NCI-H2227 treated with DMSO at 0.1 percent for 48 hours (cell line): Measurements from ENCODE around the gene CHCHD3.
"Not testable (repeated sequence)": the region's sequence is repeated elsewhere in the genome, so short reads cannot be mapped to it uniquely, and the experiment has no call there.

Experiments
- DNase-seq: peaks from one replicate; lab custom pipeline; 2025; lab: John Stamatoyannopoulos, UW

CHCHD3 gene

GRCh38 chr7:132947011-132947410 lies 134.9 kb downstream of the CHCHD3 start:
- no peak for DNase-seq

- no peak for DNase-seq
Observed at GRCh38 chr7:132944774-132945173, 137.1 kb downstream of the CHCHD3 start.

DNA sequence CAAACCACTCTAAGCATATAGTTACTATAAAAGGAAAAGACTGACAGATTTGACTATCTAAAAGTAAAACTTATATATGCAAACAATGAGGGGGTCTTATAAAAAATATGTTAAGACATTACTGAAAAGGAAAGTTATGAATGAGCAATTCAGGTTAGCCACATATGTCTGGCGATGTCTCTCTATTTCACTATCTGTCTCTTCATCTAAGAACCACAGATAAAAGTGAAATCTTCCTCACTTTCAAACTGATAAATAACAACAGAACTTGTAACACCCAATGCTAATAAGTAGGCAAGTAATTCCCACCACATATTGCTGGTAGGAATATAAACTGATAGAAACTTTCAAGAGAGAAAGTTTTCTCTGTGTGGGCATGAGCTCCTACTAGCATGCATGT lies 138.2 kb downstream of the CHCHD3 start:
- no peak for DNase-seq

GRCh38 chr7:132942701-132943100 lies 139.2 kb downstream of the CHCHD3 start:
- DNase-seq = no peak

- no peak for DNase-seq
Observed at GRCh38 chr7:132941905-132942304, 140.0 kb downstream of the CHCHD3 start.

DNA sequence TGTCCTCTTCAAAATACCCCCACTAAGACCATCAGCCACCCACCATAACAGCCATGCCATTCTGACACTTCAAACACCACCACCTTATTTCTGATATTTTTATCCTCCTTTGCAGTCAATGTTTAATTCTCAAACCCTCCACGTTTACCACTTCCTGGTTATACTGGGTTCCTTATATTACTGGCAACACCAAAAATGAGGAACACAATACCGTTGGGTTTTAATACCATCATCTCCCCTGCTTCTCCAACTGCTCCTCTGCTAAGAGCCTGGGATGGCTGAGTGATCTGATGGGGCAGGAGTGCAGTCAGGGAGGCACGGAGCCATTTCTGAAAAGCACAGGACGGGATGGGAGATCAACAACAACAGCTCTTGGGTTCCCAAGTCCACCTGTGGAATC lies 140.5 kb downstream of the CHCHD3 start:
- no peak for DNase-seq

- no peak for DNase-seq
Observed at GRCh38 chr7:132940084-132940483, 141.8 kb downstream of the CHCHD3 start.

GRCh38 chr7:132939495-132939894 lies 142.4 kb downstream of the CHCHD3 start:
- DNase-seq = no peak

DNA sequence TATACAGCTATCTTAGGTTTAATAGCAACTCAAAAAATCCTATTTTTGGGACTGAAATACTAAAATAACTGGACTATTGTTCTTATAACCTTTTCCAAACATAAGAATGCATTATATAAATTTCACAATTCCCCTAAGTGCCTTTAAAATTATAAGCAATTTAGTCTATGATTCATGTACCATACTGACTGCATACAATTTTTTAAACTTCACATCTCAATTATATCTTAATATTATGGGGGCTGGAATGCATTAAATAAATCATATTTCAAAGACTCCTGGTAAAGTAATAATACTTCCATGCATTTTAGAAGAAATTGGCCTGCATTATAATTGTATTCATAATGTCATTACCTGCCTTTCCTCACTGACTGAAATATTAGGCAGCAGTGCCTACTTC lies 144.6 kb downstream of the CHCHD3 start:
- no peak for DNase-seq

- DNase-seq = no peak
Observed at GRCh38 chr7:132935608-132936007, 146.3 kb downstream of the CHCHD3 start.

DNA sequence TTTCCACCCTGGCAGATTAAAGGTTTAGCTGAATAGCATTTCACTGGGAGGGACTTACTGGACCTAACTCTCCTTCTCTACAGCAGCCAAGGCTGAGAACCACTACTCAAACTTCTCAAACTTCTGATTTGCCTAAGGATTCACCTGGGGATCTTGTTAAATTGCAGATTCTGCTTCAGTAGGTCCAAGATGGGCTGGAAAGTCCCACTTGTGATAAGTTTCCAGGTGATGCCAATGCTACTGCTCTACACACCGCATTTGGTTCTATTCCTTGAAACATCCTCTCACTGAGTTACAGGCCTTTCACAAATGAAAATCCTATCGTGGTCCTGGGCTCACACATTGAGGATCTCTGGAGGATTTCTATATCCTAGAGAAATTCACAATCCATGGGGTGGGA lies 147.9 kb downstream of the CHCHD3 start:
- DNase-seq = no peak

- no peak for DNase-seq
Observed at GRCh38 chr7:132933072-132933458, 148.8 kb downstream of the CHCHD3 start.

DNA sequence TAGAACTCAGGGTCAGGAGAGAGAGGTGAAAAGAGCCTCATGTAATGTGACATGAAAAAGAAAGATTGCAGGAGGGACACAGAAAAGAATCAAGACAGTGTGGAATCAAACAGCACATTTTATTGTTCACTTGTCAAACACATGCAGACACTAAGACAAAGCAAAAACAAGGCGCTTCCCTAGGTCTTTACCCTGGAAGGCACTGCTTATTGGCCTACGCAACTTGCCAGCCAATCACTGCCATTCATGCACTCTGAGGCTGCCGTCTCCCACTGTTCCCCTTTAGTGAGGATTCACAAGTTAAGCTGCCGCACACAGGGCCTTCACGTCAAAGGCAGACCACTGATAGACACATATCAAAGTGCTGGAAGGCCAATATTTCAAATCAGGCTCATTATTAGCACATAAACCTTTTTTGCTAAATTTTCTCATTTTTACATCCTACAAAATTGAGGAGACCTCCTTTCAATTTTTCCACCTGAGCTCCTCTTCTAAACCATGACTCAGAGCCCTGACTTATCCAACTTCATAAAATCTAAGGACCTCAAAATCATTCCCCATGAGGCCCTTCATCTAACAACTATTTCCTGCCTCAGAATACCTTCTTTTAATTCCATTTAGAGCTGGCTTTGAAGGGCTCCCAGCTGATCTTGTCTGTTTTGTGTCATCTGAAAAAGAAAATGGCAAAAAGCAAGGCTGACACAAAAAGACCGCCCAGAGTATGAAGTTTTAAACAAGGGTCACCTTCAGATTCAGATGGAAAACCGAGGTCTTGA lies 149.4 kb downstream of the CHCHD3 start:
- no peak for DNase-seq

DNA sequence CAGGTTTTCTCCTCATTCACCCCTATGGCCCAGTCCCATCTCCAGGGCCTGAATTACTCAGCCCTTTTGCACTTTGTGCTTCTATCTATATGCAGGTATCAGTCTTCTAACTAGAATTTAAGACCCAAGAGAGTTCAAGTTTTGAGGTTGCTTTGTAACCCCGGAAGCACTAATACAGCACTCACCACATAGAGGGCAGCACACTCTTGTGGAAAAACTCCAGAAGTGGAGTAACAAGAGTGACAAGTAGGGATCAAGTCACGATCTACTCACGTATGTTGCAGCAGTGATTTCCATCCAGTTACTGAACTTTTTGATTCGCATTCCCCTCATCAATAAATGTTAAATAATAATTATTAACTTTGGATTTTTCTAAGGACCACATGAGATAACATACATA lies 151.0 kb downstream of the CHCHD3 start:
- no peak for DNase-seq

DNA sequence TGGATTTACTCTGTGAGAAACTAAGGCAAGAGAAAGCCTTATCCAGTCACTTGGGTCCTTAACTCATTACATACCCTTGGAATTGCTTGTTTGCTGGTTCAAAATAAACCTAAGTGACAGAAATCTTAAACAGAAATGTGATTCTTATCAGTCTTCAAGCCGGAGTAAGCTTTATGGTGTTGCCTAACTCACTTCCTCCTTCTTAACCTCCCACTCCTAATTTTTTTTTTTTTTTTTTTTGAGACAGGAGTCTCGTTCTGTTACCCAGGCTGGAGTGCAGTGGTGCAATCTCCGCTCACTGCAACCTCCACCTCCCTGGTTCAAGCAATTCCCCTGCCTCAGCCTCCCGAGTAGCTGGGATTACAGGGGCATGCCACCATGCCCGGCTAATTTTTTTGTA lies 151.9 kb downstream of the CHCHD3 start:
- DNase-seq = not testable (repeated sequence)

DNA sequence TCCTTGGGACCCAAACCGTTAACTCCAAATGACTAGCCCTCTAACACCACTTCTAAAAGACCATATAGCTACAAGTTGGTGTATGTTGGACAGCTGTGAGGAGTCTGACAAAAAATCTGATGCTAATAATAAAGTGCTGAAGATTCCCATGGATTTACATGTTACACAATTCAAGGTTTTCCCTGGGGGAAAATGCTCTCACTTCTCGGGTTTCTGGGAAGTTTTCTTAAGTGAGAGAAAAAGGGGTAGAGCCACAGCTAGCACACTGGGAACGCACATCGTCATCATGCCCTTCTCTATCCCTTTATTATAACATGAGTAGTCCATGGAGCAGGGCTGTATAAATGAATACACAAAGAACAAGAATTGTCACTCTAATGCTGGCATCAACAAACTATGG lies 162.1 kb downstream of the CHCHD3 start:
- no peak for DNase-seq

DNA sequence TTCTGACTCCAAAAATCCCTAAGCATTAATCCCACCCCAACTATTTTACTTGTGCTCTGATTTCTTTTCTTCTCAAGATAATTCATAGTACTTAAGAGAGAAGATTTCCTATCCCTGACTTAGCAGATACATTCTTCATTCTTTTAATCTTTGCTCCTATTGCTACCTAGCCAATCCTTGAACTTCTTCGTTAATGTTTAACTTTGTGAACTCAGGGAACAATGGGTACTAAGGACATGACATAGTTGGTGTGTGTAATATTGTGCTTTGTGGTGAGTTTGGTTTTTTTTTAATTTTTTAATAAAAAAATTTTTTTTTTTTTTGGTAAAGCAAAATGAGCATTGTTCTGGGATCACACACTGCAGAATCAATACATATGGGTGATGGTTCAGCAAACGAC lies 166.2 kb downstream of the CHCHD3 start:
- no peak for DNase-seq

DNA sequence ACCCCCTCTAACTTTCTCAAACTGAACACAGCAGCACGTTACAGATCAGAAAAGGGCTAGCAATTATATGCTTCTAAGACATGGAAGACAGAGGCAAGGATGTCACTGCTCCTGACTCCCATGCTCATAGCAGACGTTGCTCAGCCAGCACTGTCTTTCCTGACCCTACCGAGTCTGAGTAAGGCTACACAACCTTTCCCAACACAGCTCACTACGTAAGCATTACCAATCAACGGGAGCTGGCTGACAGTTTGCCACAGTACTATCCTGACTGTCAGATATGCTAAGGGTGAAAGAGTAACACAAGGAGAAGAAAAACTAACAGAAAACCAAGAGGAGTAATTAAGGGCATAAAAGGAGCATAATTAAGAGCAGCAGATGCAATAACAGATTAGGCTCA lies 171.2 kb downstream of the CHCHD3 start:
- DNase-seq = no peak

DNA sequence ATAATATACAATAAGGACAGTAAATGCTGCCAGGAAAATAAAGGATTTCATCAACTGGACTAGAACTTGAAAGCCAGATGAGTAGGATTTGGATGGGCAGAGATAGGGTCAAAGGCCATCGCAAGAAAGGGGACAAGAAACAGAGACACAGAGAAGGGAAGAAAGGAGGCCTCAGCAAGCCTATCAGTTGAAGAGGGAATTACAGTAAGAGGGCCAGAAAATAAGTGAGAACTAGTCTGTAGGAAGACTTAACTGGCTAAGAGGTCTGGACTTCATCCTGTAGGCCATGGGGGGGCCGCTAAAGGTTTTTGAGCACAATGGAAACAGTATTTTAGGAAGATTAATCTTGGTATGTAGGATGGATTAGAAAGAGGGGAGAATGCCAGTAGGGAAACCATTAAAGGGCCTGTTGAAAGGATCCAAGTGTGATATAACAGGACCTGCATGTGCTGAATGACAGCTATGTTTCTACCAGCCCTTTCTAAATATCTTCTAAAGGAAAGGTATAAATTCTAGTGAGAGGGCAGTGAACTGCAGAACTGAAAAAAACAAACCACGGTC lies 174.4 kb downstream of the CHCHD3 start:
- no peak for DNase-seq

DNA sequence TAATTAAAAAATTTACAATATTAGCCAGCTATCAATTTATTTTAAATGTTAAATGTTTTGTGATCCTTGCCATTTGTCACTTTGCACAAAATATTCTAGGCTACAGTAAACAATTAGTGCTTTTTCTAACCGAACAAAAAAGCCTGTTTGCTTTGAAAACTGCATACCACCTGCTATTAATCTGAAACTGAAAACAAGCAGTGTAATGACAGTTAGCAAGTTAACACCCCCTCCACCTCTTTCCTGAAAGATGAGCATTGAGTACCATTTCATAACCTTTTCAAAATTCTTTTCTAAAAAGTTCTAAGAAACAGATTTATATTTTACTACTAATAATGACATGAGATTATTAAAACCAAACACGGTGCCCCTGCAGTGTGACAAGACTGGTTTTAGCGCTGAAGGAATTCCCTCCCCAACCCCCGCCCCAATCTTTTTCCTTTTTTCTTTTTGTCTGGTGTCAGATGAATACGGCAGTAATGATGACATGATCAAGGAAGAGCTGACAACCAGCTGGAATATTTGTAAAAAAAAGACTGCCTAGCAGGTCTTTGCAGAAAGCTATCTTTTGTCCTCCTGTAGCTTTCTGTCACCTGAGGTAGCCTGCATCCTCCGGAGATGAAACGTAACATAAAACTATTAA lies 175.6 kb downstream of the CHCHD3 start:
- no peak for DNase-seq

- DNase-seq = not testable (repeated sequence)
Observed at GRCh38 chr7:132905136-132905535, 176.8 kb downstream of the CHCHD3 start.

DNA sequence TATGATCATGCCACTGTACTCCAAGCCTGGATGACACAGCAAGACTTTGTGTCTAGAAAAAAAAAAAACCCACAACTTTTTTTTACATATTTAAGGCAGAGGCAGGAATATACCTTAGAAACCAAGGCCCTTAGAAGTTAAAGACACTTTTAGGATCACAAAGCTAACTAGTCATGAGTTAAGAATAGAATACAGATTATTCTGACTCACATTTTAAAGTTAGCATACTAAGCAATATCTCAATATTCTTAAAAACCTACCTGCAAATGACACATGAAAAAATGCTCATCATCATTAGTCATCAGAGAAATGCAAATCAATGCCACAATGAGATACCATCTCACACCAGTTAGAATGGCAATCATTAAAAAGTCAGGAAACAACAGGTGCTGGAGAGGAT lies 177.7 kb downstream of the CHCHD3 start:
- no peak for DNase-seq

GRCh38 chr7:132902294-132902693 lies 179.6 kb downstream of the CHCHD3 start:
- DNase-seq = not testable (repeated sequence)

DNA sequence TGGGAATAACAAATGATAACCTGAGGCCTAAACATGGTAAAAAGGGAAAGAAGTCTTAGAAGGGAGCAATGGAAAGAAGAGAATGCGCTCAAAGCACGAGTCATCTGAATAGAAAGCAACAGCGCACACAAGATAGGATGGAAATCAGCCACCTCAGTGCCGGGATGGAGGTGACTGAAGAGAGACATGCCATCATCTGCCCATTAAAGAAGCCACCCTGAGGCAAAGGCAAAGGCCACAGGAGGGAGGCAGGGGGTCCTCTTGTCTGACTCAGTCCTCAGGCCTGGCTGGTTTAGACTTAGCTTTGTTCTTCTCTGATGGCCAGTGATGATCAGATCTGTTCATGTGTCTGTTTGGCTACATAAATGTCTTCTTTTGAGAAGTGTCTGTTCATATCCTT lies 180.6 kb downstream of the CHCHD3 start:
- DNase-seq = no peak
